Neural progenitor cell (in vitro differentiated cells): ENCODE results near the gene AJUBA. TPM values are rescaled to one million over a fixed set of nuclear protein-coding genes. Genes with fewer than 3 reads are reported as not detected.

Source experiments
- DNase-seq: peaks from one replicate; pipeline ENCODE4 v3.0.0-alpha.2; 2016; ENCODE audit warnings: low spot score
- H2AFZ ChIP-seq: fragments of 200-600 bp; sonication (generic); replicated peaks from 2 replicates; pipeline ENCODE4 v1.6.1; 2016; ENCODE audit warnings: antibody characterized with exemption
- H3F3A ChIP-seq: fragments of 200-600 bp; sonication (generic); 2 replicates; pipeline ENCODE4 v1.6.1; 2016; ENCODE audit warnings: antibody characterized with exemption, low read depth
- H3K27ac ChIP-seq: fragments of 200-600 bp; sonication (generic); 2 replicates; pipeline ENCODE4 v1.5.1; 2016; ENCODE audit warnings: mild to moderate bottlenecking
- H3K27me3 ChIP-seq: fragments of 200-600 bp; sonication (generic); 2 replicates; pipeline ENCODE4 v1.6.1; 2016; ENCODE audit warnings: mild to moderate bottlenecking, moderate library complexity
- H3K36me3 ChIP-seq: fragments of 200-600 bp; sonication (generic); 2 replicates; pipeline ENCODE4 v1.5.1; 2016
- H3K4me1 ChIP-seq: fragments of 200-600 bp; sonication (generic); 2 replicates; pipeline ENCODE4 v1.6.1; 2016; ENCODE audit warnings: mixed run types
- H3K4me2 ChIP-seq: fragments of 200-600 bp; sonication (generic); 2 replicates; pipeline ENCODE4 v1.6.1; 2016
- H3K4me3 ChIP-seq: fragments of 200-600 bp; sonication (generic); 2 replicates; pipeline ENCODE4 v1.5.1; 2016
- H3K79me2 ChIP-seq: fragments of 200-600 bp; sonication (generic); 2 replicates; pipeline ENCODE4 v1.6.1; 2016; ENCODE audit warnings: low read depth
- H3K9ac ChIP-seq: fragments of 200-600 bp; sonication (generic); 2 replicates; pipeline ENCODE4 v1.6.1; 2016
- H3K9me3 ChIP-seq: fragments of 200-600 bp; sonication (generic); 2 replicates; pipeline ENCODE4 v1.5.1; 2016; ENCODE audit warnings: low read depth
- H4K20me1 ChIP-seq: fragments of 200-600 bp; sonication (generic); 2 replicates; pipeline ENCODE4 v1.6.1; 2016; ENCODE audit warnings: low read depth
- H3K27ac Mint-ChIP-seq: 3 replicates; pipeline ENCODE4 v1.8.0; 2021; ENCODE audit warnings: mixed read lengths
- H3K27me3 Mint-ChIP-seq: 2 replicates; pipeline ENCODE4 v1.8.0; 2022; ENCODE audit warnings: low read depth, mild to moderate bottlenecking, inconsistent platforms, moderate library complexity, mixed read lengths; ENCODE audit not compliant: insufficient read depth
- H3K36me3 Mint-ChIP-seq: 3 replicates; pipeline ENCODE4 v1.8.0; 2021; ENCODE audit warnings: mixed read lengths
- H3K4me1 Mint-ChIP-seq: 3 replicates; pipeline ENCODE4 v1.8.0; 2021; ENCODE audit warnings: mixed read lengths
- H3K4me3 Mint-ChIP-seq: 3 replicates; pipeline ENCODE4 v1.8.0; 2021; ENCODE audit warnings: mild to moderate bottlenecking, moderate library complexity, mixed read lengths
- H3K9me3 Mint-ChIP-seq: 3 replicates; pipeline ENCODE4 v1.8.0; 2020; ENCODE audit warnings: mixed read lengths
- EZH2 ChIP-seq: fragments of 200-600 bp; sonication (generic); IDR thresholded peaks from 2 replicates; pipeline ENCODE4 v1.6.1; 2017; ENCODE audit warnings: antibody characterized with exemption, mild to moderate bottlenecking, moderate library complexity
- EZH2phosphoT487 ChIP-seq: fragments of 200-600 bp; sonication (generic); IDR thresholded peaks from 2 replicates; pipeline ENCODE4 v1.6.1; 2017; ENCODE audit warnings: antibody characterized with exemption
- total RNA-seq: library from RNA; depleted of rRNA; stranded (reverse); fragments of >200 nt; gene quantifications from 2 replicates; pipeline ENCODE4 v1.2.3, GENCODE V29; 2015; ENCODE audit warnings: low replicate concordance
- TF ChIP-seq, protein P1 (sequence below): fragments of 200-600 bp; sonication (generic); IDR thresholded peaks from 2 replicates; pipeline ENCODE4 v1.5.1; 2017; ENCODE audit warnings: antibody characterized with exemption, mild to moderate bottlenecking

AJUBA gene
- total RNA-seq, 1 donor from 2014 or later: 99.6 TPM

GRCh38 chr14:22986508-22987054 is 4.2 kb upstream of the AJUBA start:
- H3F3A ChIP-seq: peaks cover 36% of the 10 kb centered on the region
- H3K4me1 ChIP-seq: no peaks in the 10 kb centered on the region
- H2AFZ ChIP-seq: no peak overlapping the region
- no peaks in the 10 kb centered on the region for H3K27me3 ChIP-seq
- H3K79me2 ChIP-seq: peaks cover 33% of the 10 kb centered on the region
- Mint-ChIP-seq H3K27me3 (peaks cover 1% of the 10 kb centered on the region), H3K9me3 (peaks cover 2% of the 10 kb centered on the region), H3K4me1 (no peaks in the 10 kb centered on the region), H3K27ac (no peak overlapping the region), H3K4me3 (no peak overlapping the region), H3K36me3 (peaks cover 9% of the 10 kb centered on the region)
- no peak overlapping the region for H3K27ac ChIP-seq
- no peak overlapping the region for H3K4me3 ChIP-seq
- DNase-seq: peak; percentile 91
- H4K20me1 ChIP-seq: peaks cover 14% of the 10 kb centered on the region
- no peak overlapping the region for H3K4me2 ChIP-seq
- TF ChIP-seq EZH2: no peak
- TF ChIP-seq, protein P1, sequence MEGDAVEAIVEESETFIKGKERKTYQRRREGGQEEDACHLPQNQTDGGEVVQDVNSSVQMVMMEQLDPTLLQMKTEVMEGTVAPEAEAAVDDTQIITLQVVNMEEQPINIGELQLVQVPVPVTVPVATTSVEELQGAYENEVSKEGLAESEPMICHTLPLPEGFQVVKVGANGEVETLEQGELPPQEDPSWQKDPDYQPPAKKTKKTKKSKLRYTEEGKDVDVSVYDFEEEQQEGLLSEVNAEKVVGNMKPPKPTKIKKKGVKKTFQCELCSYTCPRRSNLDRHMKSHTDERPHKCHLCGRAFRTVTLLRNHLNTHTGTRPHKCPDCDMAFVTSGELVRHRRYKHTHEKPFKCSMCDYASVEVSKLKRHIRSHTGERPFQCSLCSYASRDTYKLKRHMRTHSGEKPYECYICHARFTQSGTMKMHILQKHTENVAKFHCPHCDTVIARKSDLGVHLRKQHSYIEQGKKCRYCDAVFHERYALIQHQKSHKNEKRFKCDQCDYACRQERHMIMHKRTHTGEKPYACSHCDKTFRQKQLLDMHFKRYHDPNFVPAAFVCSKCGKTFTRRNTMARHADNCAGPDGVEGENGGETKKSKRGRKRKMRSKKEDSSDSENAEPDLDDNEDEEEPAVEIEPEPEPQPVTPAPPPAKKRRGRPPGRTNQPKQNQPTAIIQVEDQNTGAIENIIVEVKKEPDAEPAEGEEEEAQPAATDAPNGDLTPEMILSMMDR: peak; percentile 95
- no peaks in the 10 kb centered on the region for H3K9me3 ChIP-seq
- H3K9ac ChIP-seq: no peak overlapping the region
- H3K36me3 ChIP-seq: no peaks in the 10 kb centered on the region

GRCh38 chr14:22985894-22986507 is 3.6 kb upstream of the AJUBA start:
- no peaks in the 10 kb centered on the region for H3K27me3 ChIP-seq
- H3F3A ChIP-seq: peaks cover 36% of the 10 kb centered on the region
- no peak for DNase-seq
- Mint-ChIP-seq H3K9me3 (peaks cover 2% of the 10 kb centered on the region), H3K27me3 (no peaks in the 10 kb centered on the region), H3K27ac (no peak overlapping the region), H3K36me3 (peaks cover 9% of the 10 kb centered on the region), H3K4me3 (no peak overlapping the region), H3K4me1 (no peaks in the 10 kb centered on the region)
- peaks cover 19% of the 10 kb centered on the region for H4K20me1 ChIP-seq
- no peaks in the 10 kb centered on the region for H3K4me1 ChIP-seq
- TF ChIP-seq, protein P1: no peak
- no peaks in the 10 kb centered on the region for H3K36me3 ChIP-seq
- H2AFZ ChIP-seq: no peak overlapping the region
- H3K4me2 ChIP-seq: no peak overlapping the region
- no peaks in the 10 kb centered on the region for H3K9me3 ChIP-seq
- peaks cover 39% of the 10 kb centered on the region for H3K79me2 ChIP-seq
- no peak overlapping the region for H3K4me3 ChIP-seq
- no peak overlapping the region for H3K9ac ChIP-seq
- peak overlapping the region; percentile 57 for H3K27ac ChIP-seq

DNA sequence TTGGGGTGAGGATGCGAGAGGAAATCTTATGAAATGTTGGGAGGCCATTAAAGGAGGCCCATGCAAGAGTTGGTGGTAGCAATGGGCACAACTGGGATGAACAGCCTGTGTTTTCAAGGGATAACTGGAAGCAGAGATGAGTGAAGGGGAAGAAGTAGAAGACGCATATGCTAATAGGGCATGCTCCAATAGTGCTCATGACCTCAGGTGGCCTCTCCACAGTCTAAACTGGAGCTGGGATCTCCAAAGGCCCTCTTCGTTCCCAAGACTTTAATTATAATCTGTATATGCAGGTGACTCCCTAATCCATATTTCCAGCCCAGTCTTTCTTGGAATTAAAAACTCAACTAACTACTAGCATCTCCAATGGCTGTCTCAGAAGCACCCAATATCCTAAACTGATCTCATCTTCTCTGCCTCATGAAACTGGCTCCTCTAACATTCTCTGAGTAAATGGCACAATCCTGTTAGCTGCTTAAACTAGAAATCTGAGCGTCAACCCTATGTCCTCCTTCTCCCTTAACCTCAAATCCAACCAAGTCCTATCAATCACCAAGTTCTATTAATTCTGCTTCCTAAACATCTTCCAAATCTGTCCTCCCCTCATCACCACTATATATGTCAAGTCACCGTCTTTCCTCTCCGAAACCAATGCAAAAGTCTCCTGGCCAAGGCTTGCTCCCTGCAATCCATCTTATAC is 2.8 kb upstream of the AJUBA start:
- TF ChIP-seq, protein P1: no peak
- no peak for TF ChIP-seq EZH2phosphoT487
- TF ChIP-seq EZH2: no peak
- no peak overlapping the region for H3K27ac ChIP-seq
- H3F3A ChIP-seq: peaks cover 40% of the 10 kb centered on the region
- H4K20me1 ChIP-seq: peaks cover 25% of the 10 kb centered on the region
- H3K4me1 ChIP-seq: peaks cover under 1% of the 10 kb centered on the region
- H3K27ac Mint-ChIP-seq: no peak overlapping the region
- H3K27me3 Mint-ChIP-seq: no peaks in the 10 kb centered on the region
- H3K4me2 ChIP-seq: no peak overlapping the region
- peak overlapping the region; percentile 1 for H3K4me3 Mint-ChIP-seq
- no peaks in the 10 kb centered on the region for H3K27me3 ChIP-seq
- H3K4me1 Mint-ChIP-seq: peaks cover 3% of the 10 kb centered on the region
- H3K79me2 ChIP-seq: peaks cover 48% of the 10 kb centered on the region
- H3K9me3 ChIP-seq: no peaks in the 10 kb centered on the region
- no peak overlapping the region for H3K9ac ChIP-seq
- H3K36me3 Mint-ChIP-seq: peaks cover 11% of the 10 kb centered on the region
- no peak overlapping the region for H3K4me3 ChIP-seq
- H2AFZ ChIP-seq: no peak overlapping the region
- H3K36me3 ChIP-seq: no peaks in the 10 kb centered on the region
- peaks cover 2% of the 10 kb centered on the region for H3K9me3 Mint-ChIP-seq
- DNase-seq: no peak
